ENCODE data around the gene OPN3. TPM values are rescaled to one million over a fixed set of nuclear protein-coding genes. Genes with fewer than 3 reads are reported as not detected.

OPN3 gene
- total and polyA plus RNA-seq, 2 donors (not counting 3 experiments of a cell fraction or from before 2014, with no cell fraction given), result 16.1 to 23.9 TPM

DNA sequence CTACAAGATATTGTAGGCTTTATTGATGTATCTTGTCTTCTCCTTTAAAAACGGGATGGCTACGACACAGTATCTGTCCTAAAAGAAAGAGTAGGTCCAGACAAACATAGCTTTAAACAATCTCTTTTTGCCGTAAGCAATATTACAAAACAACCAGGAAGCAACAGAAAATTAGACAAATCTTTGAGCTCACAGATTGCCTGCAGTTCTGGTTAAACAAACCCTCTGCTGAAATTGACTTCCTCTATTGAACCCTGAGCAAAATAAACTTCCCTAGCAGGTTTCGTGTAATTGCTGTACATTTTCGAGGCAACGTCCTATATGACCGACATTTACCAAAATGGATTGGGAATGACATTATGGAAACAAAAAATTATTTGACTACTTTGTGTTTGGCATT, 50.6 kb downstream of the OPN3 start:
- H3K36me3 ChIP-seq (ENCODE audit: control insufficient read depth in 2 of 2, extremely low read depth in 1 of 2, insufficient read depth in 2 of 2, low read length in 2 of 2), result peaks cover 0 to 3% of the 10 kb centered on the region in 2 experiments
- no peaks in the 10 kb centered on the region for H4K20me1 ChIP-seq (replicated peaks; ENCODE audit: control insufficient read depth, extremely low read depth, insufficient read depth, low read length)
- no peak overlapping the region for H3K4me2 ChIP-seq (ENCODE audit: insufficient read depth, low read length)
- H3K9me3 ChIP-seq (replicated peaks; ENCODE audit: control insufficient read depth, insufficient read depth, low read length), result no peaks in the 10 kb centered on the region
- no peak overlapping the region for H2AFZ ChIP-seq (ENCODE audit: low read depth, low read length)
- TF ChIP-seq MYC (IDR thresholded peaks at IDR 0.05; ENCODE audit: low read depth, low read length) (no peak), FOS (IDR thresholded peaks at IDR 0.05; ENCODE audit: borderline replicate concordance, insufficient read depth, low read length) (no peak), CTCF (IDR thresholded peaks at IDR 0.05; ENCODE audit: extremely low read depth in 1 of 2, insufficient read depth in 1 of 2, low read depth in 1 of 2, low read length in 2 of 2) (no peak), GATA2 (IDR thresholded peaks at IDR 0.05; ENCODE audit: insufficient read depth, insufficient read length, low read depth, low read length) (no peak), POLR2AphosphoS5 (IDR thresholded peaks at IDR 0.05; ENCODE audit: insufficient read depth, low read depth, low read length) (no peak), POLR2A (IDR thresholded peaks at IDR 0.05; ENCODE audit: low read depth, low read length) (no peak), EZH2 (IDR thresholded peaks at IDR 0.05; ENCODE audit: borderline replicate concordance, low read depth, low read length, severe bottlenecking) (no peak), JUN (IDR thresholded peaks at IDR 0.05; ENCODE audit: borderline replicate concordance, insufficient read depth, insufficient read length, low read depth) (no peak)
- TF ChIP-seq, protein P1, sequence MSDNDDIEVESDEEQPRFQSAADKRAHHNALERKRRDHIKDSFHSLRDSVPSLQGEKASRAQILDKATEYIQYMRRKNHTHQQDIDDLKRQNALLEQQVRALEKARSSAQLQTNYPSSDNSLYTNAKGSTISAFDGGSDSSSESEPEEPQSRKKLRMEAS (IDR thresholded peaks at IDR 0.05; ENCODE audit: insufficient read depth, insufficient read length), result no peak
- no peaks in the 10 kb centered on the region for H3K4me1 ChIP-seq (ENCODE audit: control insufficient read depth, extremely low read depth, insufficient read depth, low read length)
- CTCF ChIA-PET, result interaction anchor here (2.9 kb wide), 1 partner anchor 21 kb away, joined by 14 read pairs; no protein-coding TSS in a partner anchor
- no peak overlapping the region for H3K27ac ChIP-seq (ENCODE audit: insufficient read depth, low read depth, low read length)
- no peaks in the 10 kb centered on the region for H3K27me3 ChIP-seq (ENCODE audit: control insufficient read depth in 2 of 2, insufficient read depth in 2 of 2, low read length in 2 of 2)
- no peak for DNase-seq (ENCODE audit: low read depth, low spot score)
- no peak overlapping the region for H3K9ac ChIP-seq (replicated peaks; ENCODE audit: extremely low read depth, insufficient read depth, low read length)
- no peak overlapping the region for H3K4me3 ChIP-seq (replicated peaks in 1 of 3; ENCODE audit: insufficient read depth in 1 of 3, low read depth in 1 of 3, low read length in 3 of 3)
- no peaks in the 10 kb centered on the region for H3K79me2 ChIP-seq (ENCODE audit: control insufficient read depth, insufficient read depth, low read length)
- intact Hi-C loops (cut with micrococcal nuclease) (no loop called here), dilution Hi-C loops (cut with MboI; ENCODE audit: extremely low pct_ligation_motif_present, low sequenced_read_pairs) (no loop called here)
- POLR2A ChIA-PET, result no interaction called here
- FAIRE-seq, result no peak
- no peaks in the 10 kb centered on the region for H3K9me1 ChIP-seq (replicated peaks; ENCODE audit: control insufficient read depth, extremely low read depth, insufficient read depth, low read length)
- BruUV-seq (replicated peaks), result no TSS peak
